Choroid plexus epithelial cell (primary cell): ENCODE measurements around the gene METTL6.

ENCODE experiments used
- DNase-seq: peaks from one replicate; pipeline ENCODE4 v3.0.0-alpha.2; 2010; ENCODE audit warnings: low read depth
- H3K4me3 ChIP-seq: 2 replicates; pipeline ENCODE4 v1.5.1; 2011; ENCODE audit warnings: low read depth, mild to moderate bottlenecking, control low read depth, low read length, moderate library complexity
- TF ChIP-seq, protein P1 (sequence below): conservative IDR thresholded peaks from 2 replicates; pipeline ENCODE4 v1.5.1; 2011; ENCODE audit warnings: low read depth, mild to moderate bottlenecking, control low read depth, inconsistent platforms, low read length, moderate library complexity

Gene METTL6

DNA sequence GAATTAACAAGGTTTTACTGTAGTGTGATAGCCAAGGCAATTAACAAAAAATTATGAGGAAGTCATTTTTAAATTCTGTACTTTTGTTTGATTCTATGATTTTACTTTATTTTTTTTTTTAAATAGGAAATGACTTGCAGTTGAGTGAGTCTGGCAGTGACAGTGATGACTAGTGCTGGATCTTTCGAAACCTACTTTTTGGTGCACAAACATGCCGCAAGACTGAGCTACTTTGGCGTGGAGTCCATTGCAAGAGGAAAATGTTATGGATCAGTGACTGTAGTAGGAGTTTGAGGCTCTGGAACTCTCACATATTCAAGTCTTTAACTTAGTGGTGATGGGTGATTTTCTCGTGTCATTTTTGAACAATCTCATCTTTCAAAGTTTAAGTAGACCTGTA lies 11.6 kb upstream of the METTL6 start:
- peak; percentile 27 for DNase-seq
- no peak overlapping the region for H3K4me3 ChIP-seq
- TF ChIP-seq, protein P1, sequence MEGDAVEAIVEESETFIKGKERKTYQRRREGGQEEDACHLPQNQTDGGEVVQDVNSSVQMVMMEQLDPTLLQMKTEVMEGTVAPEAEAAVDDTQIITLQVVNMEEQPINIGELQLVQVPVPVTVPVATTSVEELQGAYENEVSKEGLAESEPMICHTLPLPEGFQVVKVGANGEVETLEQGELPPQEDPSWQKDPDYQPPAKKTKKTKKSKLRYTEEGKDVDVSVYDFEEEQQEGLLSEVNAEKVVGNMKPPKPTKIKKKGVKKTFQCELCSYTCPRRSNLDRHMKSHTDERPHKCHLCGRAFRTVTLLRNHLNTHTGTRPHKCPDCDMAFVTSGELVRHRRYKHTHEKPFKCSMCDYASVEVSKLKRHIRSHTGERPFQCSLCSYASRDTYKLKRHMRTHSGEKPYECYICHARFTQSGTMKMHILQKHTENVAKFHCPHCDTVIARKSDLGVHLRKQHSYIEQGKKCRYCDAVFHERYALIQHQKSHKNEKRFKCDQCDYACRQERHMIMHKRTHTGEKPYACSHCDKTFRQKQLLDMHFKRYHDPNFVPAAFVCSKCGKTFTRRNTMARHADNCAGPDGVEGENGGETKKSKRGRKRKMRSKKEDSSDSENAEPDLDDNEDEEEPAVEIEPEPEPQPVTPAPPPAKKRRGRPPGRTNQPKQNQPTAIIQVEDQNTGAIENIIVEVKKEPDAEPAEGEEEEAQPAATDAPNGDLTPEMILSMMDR, result no peak

DNA sequence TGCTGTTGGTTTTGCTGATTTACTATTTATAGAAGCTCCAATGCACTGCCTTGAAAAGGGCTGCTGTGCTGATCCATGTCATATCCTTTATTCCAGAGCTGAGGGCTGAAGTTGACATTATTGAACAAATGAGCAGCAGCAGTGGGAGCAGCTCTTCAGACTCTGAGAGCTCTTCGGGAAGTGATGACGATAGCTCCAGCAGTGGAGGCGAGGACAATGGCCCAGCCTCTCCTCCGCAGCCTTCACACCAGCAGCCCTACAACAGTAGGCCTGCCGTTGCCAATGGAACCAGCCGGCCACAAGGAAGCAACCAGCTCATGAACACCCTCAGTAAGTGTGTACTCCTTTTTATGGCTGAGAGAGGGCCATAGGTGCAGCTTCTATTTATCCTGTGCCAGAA lies 8.9 kb upstream of the METTL6 start:
- no peak for DNase-seq
- no peak overlapping the region for H3K4me3 ChIP-seq
- TF ChIP-seq, protein P1, result no peak

DNA sequence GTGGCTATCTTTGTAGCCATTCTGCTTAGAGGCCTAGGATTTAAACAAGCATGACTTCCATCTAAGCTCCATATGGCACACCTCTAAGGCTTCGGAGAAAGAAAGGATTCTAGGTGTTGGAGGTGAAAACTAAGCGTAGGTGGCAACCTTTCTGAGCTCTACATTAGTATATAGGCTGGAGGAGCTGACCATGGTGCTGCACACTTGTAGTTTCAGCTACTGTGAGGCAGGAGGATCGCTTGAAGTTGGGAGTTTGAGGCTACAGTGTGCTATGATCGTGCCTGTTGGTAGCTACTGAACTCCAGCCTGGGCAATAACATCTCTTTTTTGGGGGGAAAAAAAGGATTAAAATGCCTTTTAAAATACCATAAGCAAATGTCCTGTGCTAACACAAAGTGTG lies 7.4 kb upstream of the METTL6 start:
- TF ChIP-seq, protein P1, result no peak
- DNase-seq, result no peak
- no peak overlapping the region for H3K4me3 ChIP-seq

DNA sequence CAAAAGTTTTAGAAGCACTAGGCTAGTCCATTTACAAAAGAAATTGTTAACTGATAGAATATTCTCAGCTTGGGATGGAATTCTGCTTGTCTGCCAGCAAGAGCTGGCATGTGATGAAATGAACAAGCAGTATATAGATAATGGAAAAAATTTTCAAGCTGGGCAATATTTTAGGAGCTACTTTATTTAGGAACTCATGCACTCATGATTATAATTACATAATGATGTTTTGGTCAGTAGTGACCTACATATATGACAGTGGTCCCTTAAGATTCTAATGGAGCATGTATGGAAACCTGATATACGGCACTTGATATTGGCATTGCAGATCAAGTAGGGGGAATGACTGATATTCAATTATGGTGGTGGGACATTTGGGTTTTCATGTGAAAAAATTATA lies 6.2 kb upstream of the METTL6 start:
- no peak for DNase-seq
- H3K4me3 ChIP-seq, result no peak overlapping the region
- TF ChIP-seq, protein P1, result no peak

DNA sequence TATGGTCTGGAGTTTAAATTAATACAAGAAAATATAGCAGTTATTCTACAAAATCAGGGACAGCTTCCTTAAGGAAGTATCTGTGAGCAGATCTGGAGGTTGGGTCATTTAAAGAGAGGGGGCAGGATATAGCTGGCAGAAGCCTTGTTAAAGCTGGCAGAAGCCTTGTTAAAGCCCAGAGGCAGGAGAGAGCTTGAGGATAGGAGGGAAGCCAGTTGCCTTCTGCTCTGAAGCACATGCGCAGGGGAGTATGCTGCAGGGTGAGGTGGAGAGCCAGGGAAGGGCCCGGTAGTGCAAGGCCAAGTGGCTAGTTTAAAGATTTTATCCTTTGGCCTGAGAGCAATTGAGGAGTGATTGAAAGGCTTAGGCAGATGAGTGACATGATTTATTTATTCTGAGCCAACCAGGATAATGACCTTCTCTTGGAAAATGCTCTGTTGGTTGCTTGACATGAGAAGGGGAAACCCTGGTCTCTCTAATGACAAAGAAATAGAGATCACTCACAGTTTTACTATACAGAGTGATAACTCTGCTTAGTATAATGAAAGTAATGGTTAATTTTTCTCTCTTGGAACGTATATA lies 4.0 kb upstream of the METTL6 start:
- H3K4me3 ChIP-seq, result no peak overlapping the region
- TF ChIP-seq, protein P1, result no peak
- no peak for DNase-seq

DNA sequence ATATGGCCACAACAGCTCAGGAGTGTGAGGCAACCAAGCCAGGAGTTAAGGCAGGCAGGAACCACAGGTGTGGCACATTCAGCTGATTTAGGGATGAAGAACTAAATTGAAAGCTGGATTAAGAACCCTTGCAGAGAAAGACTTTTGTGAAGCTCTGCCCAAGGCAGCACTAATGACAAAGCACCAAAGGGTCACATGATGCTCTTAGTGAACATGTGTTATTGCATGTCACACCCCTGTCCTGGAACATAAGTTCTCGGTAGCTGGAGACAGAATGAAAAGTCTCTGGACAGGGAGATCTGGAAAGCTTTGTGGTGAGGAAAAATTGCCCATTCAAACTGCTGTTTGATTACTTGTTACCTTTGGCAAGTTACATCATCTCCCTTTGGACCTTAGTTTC lies 3.3 kb upstream of the METTL6 start:
- TF ChIP-seq, protein P1, result no peak
- no peak overlapping the region for H3K4me3 ChIP-seq
- DNase-seq, result no peak

DNA sequence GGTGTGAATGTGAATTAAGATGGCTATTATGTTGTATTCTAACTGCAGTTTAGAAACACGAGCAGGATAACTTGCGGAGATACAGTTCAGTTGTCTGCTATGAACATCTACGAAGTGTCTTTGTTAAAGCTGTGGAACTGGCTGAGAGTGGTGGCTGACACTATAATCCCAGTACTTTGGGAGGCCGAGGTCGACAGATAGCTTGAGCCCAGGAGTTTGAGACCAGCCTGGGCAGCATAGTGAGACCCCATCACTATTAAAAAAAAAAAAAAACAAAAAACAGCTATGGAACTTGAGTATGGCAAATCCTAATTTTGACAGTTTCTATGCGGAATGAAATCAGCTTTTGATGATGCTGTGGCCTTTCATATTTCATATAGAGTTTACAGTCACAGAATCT lies 1.7 kb upstream of the METTL6 start:
- DNase-seq, result no peak
- peak overlapping the region; percentile 78 for H3K4me3 ChIP-seq
- TF ChIP-seq, protein P1, result no peak
